HepG2 (cell line): ENCODE data around the gene RPAP2. TPM values are rescaled to one million over a fixed set of nuclear protein-coding genes. Genes with fewer than 3 reads are reported as not detected.

ENCODE experiments used
- ATAC-seq: fragments of 200-7000 bp; cut with Tn5 transposase; 3 replicates; pipeline ENCODE4 v1.9.1; 2020; ENCODE audit warnings: mild to moderate bottlenecking, moderate library complexity
- BruUV-seq: library from RNA; stranded (reverse); fragments of 400-500 nt; replicated peaks from 2 replicates; lab custom pipeline; 2021; lab: Mats Ljungman, UMichigan
- CTCF ChIA-PET: fragments of 300-600 bp; formaldehyde crosslinking; extraction: SDS; loops from one replicate; lab custom pipeline; 2021; ENCODE audit warnings: low total read pairs, inconsistent platforms, low intra/inter-chr PET ratio; lab: Yijun Ruan, JAX
- POLR2A ChIA-PET: fragments of 350-600 bp; sonication (Branson Sonifier 250); formaldehyde crosslinking; loops from one replicate; lab custom pipeline; 2020; ENCODE audit warnings: antibody characterized with exemption, inconsistent platforms; lab: Yijun Ruan, JAX
- DNase-seq: peaks from one replicate; pipeline ENCODE4 v3.0.0-alpha.2; 2015; ENCODE audit warnings: low spot score
- FAIRE-seq: peaks from 3 replicates; lab custom pipeline; 2011; peaks lifted over from hg19 to GRCh38; lab: Jason Lieb, UNC
- H2AFZ ChIP-seq: one replicate; pipeline ENCODE4 v1.6.1; 2011; ENCODE audit warnings: low read length, inconsistent platforms
- H3K27ac ChIP-seq: fragments of 300-600 bp; 3 replicates; pipeline ENCODE4 v1.8.0; 2011; ENCODE audit warnings: mixed run types, mild to moderate bottlenecking, mixed read lengths, low read length, inconsistent platforms; ENCODE audit not compliant: insufficient read depth; ENCODE audit errors: extremely low read length
- H3K27me3 ChIP-seq, 2 experiments: fragments of 200-600 bp in 1 of 2; 2 replicates in 1 of 2; 3 replicates in 1 of 2; pipeline versions ENCODE4 v1.6.0 to v1.8.0; 2011; ENCODE audit warnings: low read length in 2 of 2, mild to moderate bottlenecking in 2 of 2, moderate library complexity in 2 of 2, inconsistent platforms in 1 of 2; ENCODE audit not compliant: insufficient read depth in 2 of 2, control insufficient read depth in 1 of 2
- H3K36me3 ChIP-seq, 2 experiments: fragments of 200-600 bp in 1 of 2; replicated peaks in 1 of 2; 2 replicates in 1 of 2; 3 replicates in 1 of 2; pipeline versions ENCODE4 v1.5.1 to v1.8.0; 2011; ENCODE audit warnings: low read length in 2 of 2, inconsistent platforms in 1 of 2; ENCODE audit not compliant: insufficient read depth in 2 of 2, control insufficient read depth in 1 of 2
- H3K4me1 ChIP-seq: 2 replicates; pipeline ENCODE4 v1.5.1; 2012; ENCODE audit warnings: low read length, inconsistent platforms; ENCODE audit not compliant: insufficient read depth
- H3K4me2 ChIP-seq: 2 replicates; pipeline ENCODE4 v1.6.0; 2011; ENCODE audit warnings: low read depth, low read length, inconsistent platforms
- H3K4me3 ChIP-seq, 3 experiments: fragments of 200-600 bp in 1 of 3; sonication (generic), shearing (Covaris generic) in 1 of 3; replicated peaks in 1 of 3; 2 replicates each; pipeline ENCODE4 v1.5.1; 2011 to 2016; ENCODE audit warnings: low read length in 3 of 3, inconsistent platforms in 2 of 3, low read depth in 2 of 3, mild to moderate bottlenecking in 2 of 3, control low read depth in 1 of 3, mixed read lengths in 1 of 3; ENCODE audit not compliant: insufficient read depth in 1 of 3
- H3K79me2 ChIP-seq: one replicate; pipeline ENCODE4 v1.6.1; 2011; ENCODE audit warnings: low read length, inconsistent platforms; ENCODE audit not compliant: insufficient read depth
- H3K9ac ChIP-seq: 2 replicates; pipeline ENCODE4 v1.6.0; 2011; ENCODE audit warnings: mild to moderate bottlenecking, low read depth, low read length, inconsistent platforms; ENCODE audit not compliant: insufficient read depth
- H3K9me3 ChIP-seq: 2 replicates; pipeline ENCODE4 v1.5.1; 2012; ENCODE audit warnings: mild to moderate bottlenecking, low read length
- H4K20me1 ChIP-seq: 2 replicates; pipeline ENCODE4 v1.6.0; 2011; ENCODE audit warnings: inconsistent platforms, mild to moderate bottlenecking, low read length, moderate library complexity; ENCODE audit not compliant: insufficient read depth
- DMAP1 ChIP-seq: IDR thresholded peaks from 2 replicates; pipeline ENCODE4 v1.6.1; 2016
- EED ChIP-seq: sonication (generic); formaldehyde crosslinking; IDR thresholded peaks from 2 replicates; pipeline ENCODE4 v1.5.0; 2020; ENCODE audit warnings: mild to moderate bottlenecking, missing genetic modification reagents
- NFE2L1 ChIP-seq: sonication (generic); formaldehyde crosslinking; IDR thresholded peaks from 2 replicates; pipeline ENCODE4 v1.4.0; 2020; ENCODE audit warnings: missing genetic modification reagents, mild to moderate bottlenecking, borderline replicate concordance
- PCBP1 ChIP-seq: fragments of 200-400 bp; formaldehyde crosslinking; IDR thresholded peaks from 2 replicates; pipeline ENCODE4 v1.6.1; 2017; ENCODE audit warnings: mild to moderate bottlenecking, low read depth, low read length, borderline replicate concordance
- PHB2 ChIP-seq: fragments of 450-650 bp; IDR thresholded peaks from 2 replicates; pipeline ENCODE4 v1.6.1; 2018; ENCODE audit not compliant: partially characterized antibody
- PHF8 ChIP-seq: sonication (generic); formaldehyde crosslinking; IDR thresholded peaks from 2 replicates; pipeline ENCODE4 v1.5.0; 2020; ENCODE audit warnings: missing genetic modification reagents
- RARG ChIP-seq: sonication (generic); formaldehyde crosslinking; IDR thresholded peaks from 2 replicates; pipeline ENCODE4 v1.4.0; 2020; ENCODE audit warnings: low read depth, mild to moderate bottlenecking, missing genetic modification reagents
- SAP130 ChIP-seq: IDR thresholded peaks from 2 replicates; pipeline ENCODE4 v1.6.1; 2016; ENCODE audit warnings: low read depth
- SIX4 ChIP-seq: sonication (generic); formaldehyde crosslinking; IDR thresholded peaks from 2 replicates; pipeline ENCODE4 v1.4.0; 2020; ENCODE audit warnings: missing genetic modification reagents
- SRF ChIP-seq: IDR thresholded peaks from 2 replicates; pipeline ENCODE4 v1.6.1; 2011; ENCODE audit warnings: mild to moderate bottlenecking, low read depth, low read length, moderate library complexity
- TBP ChIP-seq: sonication (generic); formaldehyde crosslinking; IDR thresholded peaks from 2 replicates; pipeline ENCODE4 v1.5.0; 2020; ENCODE audit warnings: missing genetic modification reagents
- TBX3 ChIP-seq: fragments of 450-650 bp; IDR thresholded peaks from 2 replicates; pipeline ENCODE4 v1.6.1; 2017; ENCODE audit warnings: antibody characterized with exemption, mild to moderate bottlenecking, inconsistent platforms, borderline replicate concordance
- ZMAT3 ChIP-seq: sonication (generic); formaldehyde crosslinking; conservative IDR thresholded peaks from 2 replicates; pipeline ENCODE4 v1.7.0; 2021; ENCODE audit warnings: missing genetic modification reagents
- ZNF10 ChIP-seq: sonication (generic); formaldehyde crosslinking; IDR thresholded peaks from 2 replicates; pipeline ENCODE4 v1.4.0; 2020; ENCODE audit warnings: mild to moderate bottlenecking, low read depth, missing genetic modification reagents, borderline replicate concordance
- ZNF292 ChIP-seq: sonication (generic); formaldehyde crosslinking; IDR thresholded peaks from 2 replicates; pipeline ENCODE4 v1.8.1; 2022; ENCODE audit warnings: mild to moderate bottlenecking, low read depth, missing genetic modification reagents, borderline replicate concordance
- ZNF766 ChIP-seq: sonication (generic); formaldehyde crosslinking; IDR thresholded peaks from 2 replicates; pipeline ENCODE4 v1.5.0; 2020; ENCODE audit warnings: missing genetic modification reagents, borderline replicate concordance
- ZNF768 ChIP-seq: sonication (generic); formaldehyde crosslinking; IDR thresholded peaks from 2 replicates; pipeline ENCODE4 v1.4.0; 2020; ENCODE audit warnings: missing genetic modification reagents
- WGBS: methylation state at CpG from one replicate; pipeline ENCODE4 v1.1.6; 2017; ENCODE audit warnings: low lambda C conversion rate; 5-methylcytosine and 5-hydroxymethylcytosine counted together
- in situ Hi-C: cut with HindIII; loops from 2 replicates; pipeline ENCODE4 v1.10.0; 2017; ENCODE audit warnings: low pct_unique_long_range_greater_than_20kb; ENCODE audit not compliant: extremely low pct_ligation_motif_present
- intact Hi-C: fragments of 100-400 bp; cut with micrococcal nuclease; formaldehyde crosslinking; loops from one replicate; pipeline ENCODE4 v1.10.0; 2022; ENCODE audit not compliant: unreplicated experiment
- polyA plus RNA-seq, 8 experiments: library from polyadenylated mRNA; depleted of rRNA in 3 of 8; stranded (reverse) in 7 of 8; unstranded in 1 of 8; fragments of >200 nt; fragmentation: Illumina TruSeq in 4 of 8; extraction: Trizol in 4 of 8; gene quantifications; 2 replicates each; pipeline versions ENCODE4 v1.2.1 to v1.2.3, GENCODE V29; 2011 to 2016; ENCODE audit warnings: low read depth in 4 of 8, missing spikeins in 1 of 8, mixed read lengths in 1 of 8; ENCODE audit not compliant: insufficient read depth in 1 of 8
- total RNA-seq, 5 experiments: library from RNA; depleted of rRNA; stranded (reverse); fragments of >200 nt; fragmentation: Illumina TruSeq; extraction: Trizol; gene quantifications; 2 replicates each; pipeline ENCODE4 v1.2.3, GENCODE V29; 2016; ENCODE audit warnings: low read depth in 1 of 5
- TF ChIP-seq, protein P1 (sequence below): sonication (generic); formaldehyde crosslinking; conservative IDR thresholded peaks from 2 replicates; pipeline ENCODE4 v1.8.0; 2022; ENCODE audit warnings: mild to moderate bottlenecking, moderate library complexity, missing genetic modification reagents
- TF ChIP-seq, protein P2 (sequence below): sonication (generic); formaldehyde crosslinking; IDR thresholded peaks from 2 replicates; pipeline ENCODE4 v1.4.0; 2020; ENCODE audit warnings: missing genetic modification reagents, mild to moderate bottlenecking, borderline replicate concordance

The RPAP2 gene
- total and polyA plus RNA-seq, 2 of the 13 experiments (the other 11 are each of a cell fraction or from before 2014, with no cell fraction given): 10.0 to 34.8 TPM

DNA sequence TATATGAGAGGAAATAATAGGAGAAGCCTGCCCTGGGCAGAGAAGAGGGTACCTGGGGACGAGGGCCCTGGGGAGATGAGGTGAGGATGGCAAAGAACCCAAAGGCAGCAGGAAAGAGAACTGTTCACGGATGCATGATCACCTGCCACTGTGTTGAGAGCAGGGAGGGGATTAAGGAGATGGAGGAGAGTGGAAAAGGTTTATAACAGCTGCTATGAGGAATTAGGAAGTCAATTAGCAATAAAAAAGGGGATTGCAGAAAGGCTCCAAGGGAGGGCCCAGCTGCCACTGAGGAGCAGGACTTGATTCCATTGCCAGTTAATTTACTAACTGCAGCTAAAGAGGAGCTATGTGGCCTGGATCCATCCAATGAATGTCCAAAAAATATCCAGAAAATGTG lies 126.8 kb downstream of the RPAP2 start:
- 19% methylated on average over 2 of the region's 2 CpGs for WGBS
- H3K4me2 ChIP-seq: no peak overlapping the region
- FAIRE-seq (no peak), ATAC-seq (no peak), DNase-seq (no peak)
- H3K27ac ChIP-seq: no peak overlapping the region
- ChIA-PET CTCF (no interaction called here), POLR2A (no interaction called here)
- no peaks in the 10 kb centered on the region for H3K36me3 ChIP-seq
- H3K27me3 ChIP-seq: 0 out of 5 replicates have a peak, but pooled peaks cover 0 to 6% of the 10 kb centered on the region in 2 experiments
- in situ Hi-C loops (no loop called here), intact Hi-C loops (no loop called here)
- H3K4me3 ChIP-seq: no peak overlapping the region
- no peak overlapping the region for H2AFZ ChIP-seq
- no peaks in the 10 kb centered on the region for H3K4me1 ChIP-seq
- no peaks in the 10 kb centered on the region for H3K9me3 ChIP-seq
- no peak overlapping the region for H3K9ac ChIP-seq
- no peak for TF ChIP-seq RARG (CRISPR knock-in tag)
- no peak for TF ChIP-seq ZNF766
- TF ChIP-seq ZNF768: no peak
- no peak for TF ChIP-seq TBX3
- TF ChIP-seq SAP130 (CRISPR knock-in tag): no peak
- no peak for TF ChIP-seq TBP (CRISPR knock-in tag)
- TF ChIP-seq SRF: no peak
- TF ChIP-seq NFE2L1 (CRISPR knock-in tag): no peak
- no peak for TF ChIP-seq DMAP1 (CRISPR knock-in tag)
- no peak for TF ChIP-seq PCBP1
- no peak for TF ChIP-seq ZNF292 (CRISPR knock-in tag)
- TF ChIP-seq ZNF10 (CRISPR knock-in tag): no peak
- TF ChIP-seq PHB2: no peak
- no peak for TF ChIP-seq SIX4 (CRISPR knock-in tag)
- TF ChIP-seq PHF8 (CRISPR knock-in tag): no peak
- TF ChIP-seq EED (CRISPR knock-in tag): no peak
- TF ChIP-seq ZMAT3: no peak
- TF ChIP-seq, protein P1, sequence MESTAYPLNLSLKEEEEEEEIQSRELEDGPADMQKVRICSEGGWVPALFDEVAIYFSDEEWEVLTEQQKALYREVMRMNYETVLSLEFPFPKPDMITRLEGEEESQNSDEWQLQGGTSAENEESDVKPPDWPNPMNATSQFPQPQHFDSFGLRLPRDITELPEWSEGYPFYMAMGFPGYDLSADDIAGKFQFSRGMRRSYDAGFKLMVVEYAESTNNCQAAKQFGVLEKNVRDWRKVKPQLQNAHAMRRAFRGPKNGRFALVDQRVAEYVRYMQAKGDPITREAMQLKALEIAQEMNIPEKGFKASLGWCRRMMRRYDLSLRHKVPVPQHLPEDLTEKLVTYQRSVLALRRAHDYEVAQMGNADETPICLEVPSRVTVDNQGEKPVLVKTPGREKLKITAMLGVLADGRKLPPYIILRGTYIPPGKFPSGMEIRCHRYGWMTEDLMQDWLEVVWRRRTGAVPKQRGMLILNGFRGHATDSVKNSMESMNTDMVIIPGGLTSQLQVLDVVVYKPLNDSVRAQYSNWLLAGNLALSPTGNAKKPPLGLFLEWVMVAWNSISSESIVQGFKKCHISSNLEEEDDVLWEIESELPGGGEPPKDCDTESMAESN (CRISPR knock-in tag): no peak
- TF ChIP-seq, protein P2, sequence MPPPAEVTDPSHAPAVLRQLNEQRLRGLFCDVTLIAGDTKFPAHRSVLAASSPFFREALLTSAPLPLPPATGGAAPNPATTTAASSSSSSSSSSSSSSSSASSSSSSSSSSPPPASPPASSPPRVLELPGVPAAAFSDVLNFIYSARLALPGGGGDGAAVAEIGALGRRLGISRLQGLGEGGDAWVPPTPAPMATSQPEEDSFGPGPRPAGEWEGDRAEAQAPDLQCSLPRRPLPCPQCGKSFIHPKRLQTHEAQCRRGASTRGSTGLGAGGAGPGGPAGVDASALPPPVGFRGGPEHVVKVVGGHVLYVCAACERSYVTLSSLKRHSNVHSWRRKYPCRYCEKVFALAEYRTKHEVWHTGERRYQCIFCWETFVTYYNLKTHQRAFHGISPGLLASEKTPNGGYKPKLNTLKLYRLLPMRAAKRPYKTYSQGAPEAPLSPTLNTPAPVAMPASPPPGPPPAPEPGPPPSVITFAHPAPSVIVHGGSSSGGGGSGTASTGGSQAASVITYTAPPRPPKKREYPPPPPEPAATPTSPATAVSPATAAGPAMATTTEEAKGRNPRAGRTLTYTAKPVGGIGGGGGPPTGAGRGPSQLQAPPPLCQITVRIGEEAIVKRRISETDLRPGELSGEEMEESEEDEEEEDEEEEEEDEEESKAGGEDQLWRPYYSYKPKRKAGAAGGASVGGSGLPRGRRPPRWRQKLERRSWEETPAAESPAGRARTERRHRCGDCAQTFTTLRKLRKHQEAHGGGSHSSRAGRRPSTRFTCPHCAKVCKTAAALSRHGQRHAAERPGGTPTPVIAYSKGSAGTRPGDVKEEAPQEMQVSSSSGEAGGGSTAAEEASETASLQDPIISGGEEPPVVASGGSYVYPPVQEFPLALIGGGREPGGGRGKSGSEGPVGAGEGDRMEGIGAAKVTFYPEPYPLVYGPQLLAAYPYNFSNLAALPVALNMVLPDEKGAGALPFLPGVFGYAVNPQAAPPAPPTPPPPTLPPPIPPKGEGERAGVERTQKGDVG (CRISPR knock-in tag): no peak
- BruUV-seq: no TSS peak
- H4K20me1 ChIP-seq: no peaks in the 10 kb centered on the region
- no peaks in the 10 kb centered on the region for H3K79me2 ChIP-seq
